ENCODE data around the gene CACNA1B. TPM values are rescaled to one million over a fixed set of nuclear protein-coding genes. Genes with fewer than 3 reads are reported as not detected.

The CACNA1B gene
- total RNA-seq, 2 donors from 2014 or later: 0.02 to 0.07 TPM

GRCh38 chr9:138072161-138072842 lies 194.7 kb downstream of the CACNA1B start:
- Mint-ChIP-seq H3K4me1 (ENCODE audit: low read depth) (no peaks in the 10 kb centered on the region), H3K36me3 (ENCODE audit: insufficient read depth in 2 of 2) (no peaks in the 10 kb centered on the region), H3K27me3 (ENCODE audit: low read depth) (no peaks in the 10 kb centered on the region), H3K9me3 (no peaks in the 10 kb centered on the region), H3K27ac (no peak overlapping the region), H3K4me3 (no peak overlapping the region)
- DNase-seq (no peak), ATAC-seq (replicated peaks in 1 of 2) (no peak)

GRCh38 chr9:138072897-138073296 lies 195.3 kb downstream of the CACNA1B start:
- Mint-ChIP-seq H3K36me3 (ENCODE audit: insufficient read depth in 2 of 2) (no peaks in the 10 kb centered on the region), H3K27ac (no peak overlapping the region), H3K27me3 (ENCODE audit: low read depth) (no peaks in the 10 kb centered on the region), H3K4me3 (no peak overlapping the region), H3K9me3 (no peaks in the 10 kb centered on the region), H3K4me1 (ENCODE audit: low read depth) (no peaks in the 10 kb centered on the region)
- DNase-seq: no peak
- no peak for ATAC-seq (replicated peaks in 1 of 2)

- DNase-seq (no peak), ATAC-seq (replicated peaks in 1 of 2) (no peak)
- no peaks in the 10 kb centered on the region for H3K4me1 Mint-ChIP-seq (ENCODE audit: low read depth)
- H3K36me3 Mint-ChIP-seq (ENCODE audit: insufficient read depth in 2 of 2): no peaks in the 10 kb centered on the region
- no peak overlapping the region for H3K27ac Mint-ChIP-seq
- H3K9me3 Mint-ChIP-seq: no peaks in the 10 kb centered on the region
- no peak overlapping the region for H3K4me3 Mint-ChIP-seq
- H3K27me3 Mint-ChIP-seq (ENCODE audit: low read depth): peaks cover 1% of the 10 kb centered on the region
Observed at GRCh38 chr9:138073408-138073807, 195.8 kb downstream of the CACNA1B start.

- no peak overlapping the region for H3K4me3 Mint-ChIP-seq
- H3K4me1 Mint-ChIP-seq (ENCODE audit: low read depth): no peaks in the 10 kb centered on the region
Observed at GRCh38 chr9:138073808-138074207, 196.2 kb downstream of the CACNA1B start.

GRCh38 chr9:138074516-138074915 lies 196.9 kb downstream of the CACNA1B start:
- H3K9me3 Mint-ChIP-seq: no peaks in the 10 kb centered on the region
- H3K27ac Mint-ChIP-seq: no peak overlapping the region
- no peak overlapping the region for H3K4me3 Mint-ChIP-seq
- H3K4me1 Mint-ChIP-seq (ENCODE audit: low read depth): no peaks in the 10 kb centered on the region
- ATAC-seq (replicated peaks in 1 of 2) (no peak), DNase-seq (no peak)
- peaks cover 9% of the 10 kb centered on the region for H3K27me3 Mint-ChIP-seq (ENCODE audit: low read depth)
- H3K36me3 Mint-ChIP-seq (ENCODE audit: insufficient read depth in 2 of 2): no peaks in the 10 kb centered on the region

More at GRCh38 chr9:138073808-138074207, 196.2 kb downstream of the CACNA1B start:
- Mint-ChIP-seq H3K9me3 (no peaks in the 10 kb centered on the region), H3K36me3 (ENCODE audit: insufficient read depth in 2 of 2) (no peaks in the 10 kb centered on the region), H3K27ac (no peak overlapping the region), H3K27me3 (ENCODE audit: low read depth) (peaks cover 5% of the 10 kb centered on the region)
- no peak for DNase-seq
- no peak for ATAC-seq (replicated peaks in 1 of 2)

GRCh38 chr9:138075496-138075895 lies 197.9 kb downstream of the CACNA1B start:
- DNase-seq (no peak), ATAC-seq (replicated peaks in 1 of 2) (no peak)
- Mint-ChIP-seq H3K4me3 (no peak overlapping the region), H3K4me1 (ENCODE audit: low read depth) (no peaks in the 10 kb centered on the region), H3K27ac (no peak overlapping the region), H3K27me3 (ENCODE audit: low read depth) (peaks cover 15% of the 10 kb centered on the region), H3K36me3 (ENCODE audit: insufficient read depth in 2 of 2) (no peaks in the 10 kb centered on the region), H3K9me3 (no peaks in the 10 kb centered on the region)

- Mint-ChIP-seq H3K27me3 (ENCODE audit: low read depth) (peaks cover 15% of the 10 kb centered on the region), H3K9me3 (no peaks in the 10 kb centered on the region), H3K4me3 (no peak overlapping the region), H3K27ac (no peak overlapping the region), H3K36me3 (ENCODE audit: insufficient read depth in 2 of 2) (no peaks in the 10 kb centered on the region), H3K4me1 (ENCODE audit: low read depth) (no peaks in the 10 kb centered on the region)
- DNase-seq (no peak), ATAC-seq (replicated peaks in 1 of 2) (no peak)
Observed at GRCh38 chr9:138075961-138076649, 198.5 kb downstream of the CACNA1B start.

- no peak for DNase-seq
- Mint-ChIP-seq H3K27ac (no peak overlapping the region), H3K36me3 (ENCODE audit: insufficient read depth in 2 of 2) (no peaks in the 10 kb centered on the region), H3K4me1 (ENCODE audit: low read depth) (no peaks in the 10 kb centered on the region), H3K27me3 (ENCODE audit: low read depth) (peaks cover 15% of the 10 kb centered on the region), H3K9me3 (no peaks in the 10 kb centered on the region), H3K4me3 (no peak overlapping the region)
- no peak for ATAC-seq (replicated peaks in 1 of 2)
Observed at GRCh38 chr9:138076650-138077009, 199.0 kb downstream of the CACNA1B start.

GRCh38 chr9:138077126-138077525 lies 199.5 kb downstream of the CACNA1B start:
- Mint-ChIP-seq H3K4me1 (ENCODE audit: low read depth) (no peaks in the 10 kb centered on the region), H3K27me3 (ENCODE audit: low read depth) (peaks cover 15% of the 10 kb centered on the region), H3K9me3 (no peaks in the 10 kb centered on the region), H3K4me3 (no peak overlapping the region), H3K27ac (no peak overlapping the region), H3K36me3 (ENCODE audit: insufficient read depth in 2 of 2) (no peaks in the 10 kb centered on the region)
- DNase-seq (no peak), ATAC-seq (replicated peaks in 1 of 2) (no peak)

GRCh38 chr9:138077898-138078540 lies 200.4 kb downstream of the CACNA1B start:
- no peak overlapping the region for H3K4me3 Mint-ChIP-seq
- H3K36me3 Mint-ChIP-seq (ENCODE audit: insufficient read depth in 2 of 2): no peaks in the 10 kb centered on the region
- no peaks in the 10 kb centered on the region for H3K9me3 Mint-ChIP-seq

GRCh38 chr9:138078846-138079245 lies 201.3 kb downstream of the CACNA1B start:
- no peaks in the 10 kb centered on the region for H3K4me1 Mint-ChIP-seq (ENCODE audit: low read depth)
- H3K36me3 Mint-ChIP-seq (ENCODE audit: insufficient read depth in 2 of 2): no peaks in the 10 kb centered on the region
- ATAC-seq (replicated peaks in 1 of 2) (no peak), DNase-seq (no peak)
- H3K27ac Mint-ChIP-seq: no peak overlapping the region
- peaks cover 15% of the 10 kb centered on the region for H3K27me3 Mint-ChIP-seq (ENCODE audit: low read depth)
- no peak overlapping the region for H3K4me3 Mint-ChIP-seq
- no peaks in the 10 kb centered on the region for H3K9me3 Mint-ChIP-seq

More at GRCh38 chr9:138077898-138078540, 200.4 kb downstream of the CACNA1B start:
- ATAC-seq (replicated peaks in 1 of 2) (no peak), DNase-seq (no peak)
- no peak overlapping the region for H3K27ac Mint-ChIP-seq
- no peaks in the 10 kb centered on the region for H3K4me1 Mint-ChIP-seq (ENCODE audit: low read depth)
- H3K27me3 Mint-ChIP-seq (ENCODE audit: low read depth): peaks cover 15% of the 10 kb centered on the region

GRCh38 chr9:138080979-138081378 lies 203.4 kb downstream of the CACNA1B start:
- Mint-ChIP-seq H3K4me3 (no peak overlapping the region), H3K27me3 (ENCODE audit: low read depth) (peaks cover 15% of the 10 kb centered on the region), H3K9me3 (peaks cover 9% of the 10 kb centered on the region in 2 donors), H3K27ac (no peak overlapping the region), H3K36me3 (ENCODE audit: insufficient read depth in 2 of 2) (peaks cover 8 to 12% of the 10 kb centered on the region in 2 donors), H3K4me1 (ENCODE audit: low read depth) (no peaks in the 10 kb centered on the region)
- DNase-seq (no peak), ATAC-seq (replicated peaks in 1 of 2) (no peak)

- peaks cover 10 to 12% of the 10 kb centered on the region in 2 donors for H3K36me3 Mint-ChIP-seq (ENCODE audit: insufficient read depth in 2 of 2)
- no peak for DNase-seq
- peaks cover 15% of the 10 kb centered on the region for H3K27me3 Mint-ChIP-seq (ENCODE audit: low read depth)
- no peak overlapping the region for H3K27ac Mint-ChIP-seq
- no peak overlapping the region for H3K4me3 Mint-ChIP-seq
- no peak for ATAC-seq (replicated peaks in 1 of 2)
- H3K9me3 Mint-ChIP-seq: peaks cover 10 to 13% of the 10 kb centered on the region in 2 donors
- H3K4me1 Mint-ChIP-seq (ENCODE audit: low read depth): no peaks in the 10 kb centered on the region
Observed at GRCh38 chr9:138082918-138083636, 205.5 kb downstream of the CACNA1B start.

All from activated T-cell treated with anti-CD3 and anti-CD28 coated beads, Interleukin-2, amount 50 U/mL, for 72 hours (primary cell).